Gastrocnemius medialis (tissue), 4 donors: ENCODE data around the gene DENND1A.

Source experiments
- CTCF ChIP-seq, 5 experiments: fragments of 450-650 bp in 3 of 5; fragments of 200-600 bp in 2 of 5; sonication (generic) in 2 of 5; IDR thresholded peaks in 4 of 5; conservative IDR thresholded peaks in 1 of 5; 1 replicate in 4 of 5; 2 replicates in 1 of 5; pipeline ENCODE4 v1.5.1; 2016 to 2019; ENCODE audit warnings: antibody characterized with exemption in 5 of 5, mild to moderate bottlenecking in 3 of 5, moderate library complexity in 3 of 5
- POLR2A ChIP-seq, 2 donors: fragments of 450-650 bp; IDR thresholded peaks; one replicate each; pipeline ENCODE4 v1.6.1; 2017; ENCODE audit warnings: antibody characterized with exemption in 2 of 2, mild to moderate bottlenecking in 2 of 2, moderate library complexity in 2 of 2

GRCh38 chr9:123679330-123679987 is 250.5 kb downstream of the DENND1A start:
- TF ChIP-seq POLR2A (IDR thresholded peaks at IDR 0.05), result no peak
- no peak for TF ChIP-seq CTCF (IDR thresholded peaks at IDR 0.05 in 4 of 5, conservative IDR thresholded peaks at IDR 0.05 in 1 of 5)
